Measurements from ENCODE around the gene PELI2.

The PELI2 gene

DNA sequence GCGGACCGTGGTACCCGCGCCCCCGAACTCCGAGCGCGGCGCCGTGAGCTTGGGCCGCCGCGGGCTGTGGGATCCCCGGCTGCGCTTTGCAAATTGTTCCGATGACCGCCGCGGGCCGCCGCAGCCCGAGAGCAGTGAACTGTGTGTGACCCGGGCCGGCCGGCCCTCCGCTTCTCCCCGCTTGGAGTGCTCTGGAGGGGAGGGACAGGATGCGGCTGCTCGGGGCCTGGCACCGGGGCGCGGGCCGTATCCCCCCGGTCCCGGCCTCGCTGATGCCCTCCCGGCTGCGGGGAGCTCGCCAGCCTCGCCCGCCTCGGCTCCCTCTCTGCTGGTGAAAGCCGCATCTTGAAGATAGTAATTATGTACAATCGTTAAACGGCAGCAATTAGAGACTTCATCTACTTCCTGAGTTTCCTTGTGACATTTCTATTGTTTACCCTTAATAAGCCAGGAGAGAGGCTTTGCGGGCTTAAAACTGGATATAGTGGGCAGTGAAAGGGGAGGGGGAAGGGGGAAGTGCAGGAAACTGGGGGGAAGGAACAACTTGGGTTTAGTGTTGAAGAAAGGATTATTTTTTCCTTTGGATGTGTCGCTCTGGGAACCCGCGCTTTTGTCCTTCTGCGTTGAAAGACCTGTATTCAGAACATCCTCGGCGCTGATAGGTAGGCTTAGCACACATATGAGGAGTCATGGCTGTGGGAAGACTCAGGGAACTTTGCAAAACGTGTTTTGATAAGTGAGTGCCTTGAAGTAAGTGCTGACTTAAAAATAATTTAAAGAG lies 1.2 kb downstream of the PELI2 start:
- DNase-seq = peak; percentile 36

DNA sequence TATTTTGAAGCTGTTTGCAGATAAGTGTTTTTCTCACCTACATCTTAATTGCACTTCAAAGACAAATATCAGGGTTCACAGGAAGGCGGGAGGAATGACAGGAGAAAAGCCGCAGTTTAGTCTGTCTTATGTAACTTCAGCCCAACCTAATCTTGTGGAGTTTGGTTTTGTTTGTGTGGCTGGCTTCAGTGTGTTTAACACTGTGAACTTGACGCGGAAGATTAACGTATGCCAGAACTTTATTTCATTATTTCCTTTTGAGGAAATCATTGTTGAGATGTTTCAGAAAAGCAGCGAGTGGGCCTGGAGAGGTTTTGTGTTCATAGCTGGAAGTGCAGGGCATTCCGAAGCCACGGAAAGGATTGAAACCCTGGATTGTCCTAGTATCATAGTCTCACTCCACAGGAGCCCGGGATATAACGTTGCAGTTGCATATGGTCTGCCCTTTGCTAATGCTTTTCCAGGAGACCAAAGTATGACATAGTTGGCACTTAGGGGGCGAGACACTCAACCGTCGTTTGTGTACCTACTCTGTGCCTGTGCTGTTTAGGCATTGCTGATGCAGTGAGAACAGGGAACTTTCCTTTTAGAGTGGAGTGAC lies 2.0 kb downstream of the PELI2 start:
- peak; percentile 28 for DNase-seq

DNA sequence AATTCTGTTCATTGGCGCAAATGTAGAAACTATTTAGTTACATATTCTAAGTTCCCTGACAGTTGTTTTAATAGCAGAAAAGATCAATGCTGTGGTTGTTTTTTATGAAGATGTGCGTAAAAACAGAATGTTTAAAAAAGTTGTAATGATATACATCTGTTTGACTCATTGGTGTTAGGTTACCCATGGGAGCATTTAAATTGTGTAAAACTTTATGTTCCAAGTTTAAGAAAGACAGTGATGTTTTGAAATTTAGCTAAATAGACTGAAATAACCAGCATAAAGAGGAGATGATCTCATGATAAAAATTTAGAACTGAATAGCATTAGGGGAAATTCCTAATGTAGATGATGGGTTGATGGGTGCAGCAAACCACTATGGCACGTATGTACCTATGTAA lies 3.6 kb downstream of the PELI2 start:
- DNase-seq = no peak

DNA sequence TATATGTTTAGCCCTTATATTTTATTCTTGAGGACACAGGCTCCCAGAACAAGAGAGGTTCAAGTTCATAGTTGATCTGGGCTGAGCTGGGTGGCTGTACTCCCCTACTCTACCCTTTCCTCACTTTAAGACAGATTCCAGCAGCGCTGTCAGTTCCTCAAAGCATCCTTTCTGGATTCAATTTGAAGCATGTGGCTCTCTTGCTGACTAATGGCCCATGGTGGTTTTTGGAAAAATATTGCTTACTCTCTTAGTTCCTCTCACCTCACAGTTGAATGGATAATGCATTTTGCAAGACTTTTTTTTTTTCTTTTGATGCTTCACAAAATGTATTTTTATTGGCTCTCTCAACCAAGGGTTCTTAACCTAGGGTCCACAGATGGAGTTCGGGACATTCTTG lies 4.1 kb downstream of the PELI2 start:
- no peak for DNase-seq

DNA sequence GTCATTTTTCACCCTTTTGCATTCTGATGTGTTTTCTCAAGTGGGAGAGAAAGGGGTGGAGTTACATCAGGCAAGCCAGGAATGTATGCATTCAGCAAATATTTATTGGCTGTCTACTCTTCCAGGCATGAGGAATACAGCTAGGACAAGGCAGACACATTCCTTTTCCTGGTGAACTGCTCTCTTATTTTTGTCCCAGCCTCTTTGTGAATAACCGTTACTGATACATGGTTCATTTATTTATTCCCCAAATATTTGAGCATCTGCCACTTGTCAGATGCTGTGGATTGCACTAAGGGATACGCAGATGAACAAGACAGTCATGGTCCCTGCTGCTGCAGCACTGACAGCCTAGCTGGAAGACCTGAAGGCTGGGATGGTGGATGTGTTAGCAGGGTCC lies 6.1 kb downstream of the PELI2 start:
- DNase-seq = no peak

DNA sequence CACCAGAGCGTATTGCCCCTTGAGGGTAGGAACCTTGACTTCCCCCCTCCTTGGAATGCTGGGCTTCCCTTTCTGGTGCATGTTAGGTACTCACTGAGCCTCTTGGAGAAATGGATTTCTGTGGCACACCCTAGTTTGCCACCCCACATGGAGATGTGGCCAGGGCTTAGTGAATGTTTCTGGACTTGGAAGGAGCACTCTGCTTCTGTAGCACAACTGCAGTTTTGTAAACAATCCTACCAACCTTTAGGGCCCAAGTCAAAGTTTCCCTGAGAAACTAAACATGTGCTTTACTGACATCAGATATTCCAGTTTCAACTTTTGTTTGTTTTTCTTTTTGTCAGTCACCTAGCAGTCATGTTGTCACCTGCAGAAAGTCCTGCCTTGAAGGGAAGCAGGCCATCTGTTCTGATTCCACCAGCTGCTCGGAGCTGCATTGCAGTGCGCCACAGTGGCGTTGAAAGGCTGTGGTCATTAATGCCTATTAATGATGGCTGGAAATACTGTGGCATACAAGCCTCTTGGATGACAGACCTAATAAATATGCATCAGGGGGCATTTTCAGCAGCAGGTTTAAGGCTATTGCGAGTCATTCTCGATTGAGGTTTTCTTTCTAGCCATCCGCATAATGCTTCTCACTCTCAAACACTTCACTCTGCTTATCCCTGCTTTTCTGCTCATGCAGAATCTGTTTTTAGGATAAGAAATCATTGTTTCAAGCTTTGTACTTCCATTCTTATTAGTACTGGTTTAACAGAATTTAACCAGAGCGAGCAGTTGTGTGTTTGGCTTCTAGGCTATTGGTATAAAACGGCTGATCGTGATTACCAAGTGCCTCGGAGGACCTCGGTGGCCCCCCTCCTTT lies 7.8 kb downstream of the PELI2 start:
- DNase-seq = no peak

- DNase-seq = no peak
Measured at GRCh38 chr14:56126637-56126913, 8.4 kb downstream of the PELI2 start.

GRCh38 chr14:56127156-56127555 lies 8.9 kb downstream of the PELI2 start:
- DNase-seq = no peak

DNA sequence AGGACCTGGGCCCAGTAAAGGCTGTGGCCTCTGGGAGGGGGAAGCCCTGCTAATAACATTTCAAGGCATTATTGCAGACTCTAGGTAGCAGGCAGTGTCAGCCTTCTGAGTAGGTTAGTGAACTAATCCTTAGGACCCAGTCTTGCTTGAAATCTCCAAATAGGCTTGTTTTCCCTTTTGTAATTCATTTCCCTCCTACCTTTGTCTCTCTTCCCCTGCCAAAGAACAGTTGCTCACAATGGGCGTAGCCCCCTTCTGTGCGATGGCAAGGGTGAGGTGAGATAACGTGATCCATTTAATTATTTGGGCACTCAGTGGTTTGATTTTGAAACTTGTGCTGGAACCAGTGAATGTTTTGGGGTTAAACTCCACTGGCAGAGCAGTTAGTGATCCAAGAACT lies 10.9 kb downstream of the PELI2 start:
- DNase-seq = no peak

DNA sequence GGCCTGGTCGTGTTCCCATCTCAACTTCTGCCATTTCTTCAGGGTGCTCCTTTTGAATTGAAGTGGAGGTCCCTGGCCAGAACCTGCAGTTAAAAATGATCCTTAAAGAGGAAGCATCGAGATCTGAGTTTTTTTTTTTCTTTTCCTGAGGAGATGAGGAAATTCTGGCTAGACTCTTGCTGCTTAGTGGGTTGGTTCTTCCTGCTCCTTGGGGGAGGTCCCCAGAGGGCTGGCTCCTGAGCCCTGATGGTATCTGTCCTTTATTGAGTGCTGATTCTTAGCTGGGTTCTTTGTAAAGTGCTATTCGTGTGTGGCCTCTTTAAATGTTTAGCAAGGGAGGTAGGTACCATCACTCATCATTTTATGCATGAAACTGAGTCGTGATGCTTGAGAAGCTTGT lies 11.7 kb downstream of the PELI2 start:
- no peak for DNase-seq

GRCh38 chr14:56131004-56131864 lies 13.0 kb downstream of the PELI2 start:
- DNase-seq = no peak

DNA sequence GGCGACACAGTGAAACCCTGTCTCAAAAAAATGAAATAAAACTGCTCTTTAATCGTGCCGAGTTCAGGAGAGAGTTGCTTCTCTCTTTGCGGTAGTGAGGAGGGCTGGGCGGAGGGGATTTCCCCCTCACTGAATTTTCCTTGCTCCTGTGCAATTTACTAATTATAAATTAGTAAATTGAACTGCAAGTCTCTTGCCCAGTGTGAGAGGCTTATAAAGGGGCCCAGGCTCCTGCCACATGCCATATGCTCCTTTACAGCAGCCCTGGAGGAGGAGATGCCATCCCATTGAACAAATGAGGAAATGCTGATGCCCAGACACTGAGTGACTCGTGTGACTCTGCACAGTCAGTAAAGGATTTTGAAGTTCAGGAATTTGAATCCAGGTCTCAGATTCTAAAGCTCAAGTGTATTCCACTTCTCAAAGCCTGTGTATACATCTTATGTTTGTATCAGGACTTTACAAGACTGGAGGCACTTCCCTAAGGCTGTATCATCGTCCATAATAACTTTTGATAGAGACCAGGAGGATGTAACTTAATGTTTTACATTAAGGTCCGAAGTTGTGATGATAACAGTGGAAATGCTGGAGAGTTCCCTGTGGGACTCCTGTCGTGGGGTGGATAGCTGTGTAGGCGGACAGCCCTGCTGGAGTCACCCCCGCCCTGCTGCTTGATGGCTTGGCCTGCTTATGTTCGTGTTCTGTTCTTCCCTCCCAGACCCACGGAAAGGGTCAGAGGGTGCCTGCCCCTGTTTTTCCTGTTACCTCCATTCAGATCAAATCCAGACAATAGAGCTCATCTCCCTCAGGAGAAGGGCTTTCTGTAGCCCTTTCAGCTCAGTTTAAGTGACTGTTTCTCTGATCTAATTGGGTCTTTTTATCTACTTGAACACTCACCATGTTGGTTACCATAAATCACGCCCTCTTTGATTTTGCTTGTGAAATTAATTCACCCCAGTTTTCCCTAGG lies 13.9 kb downstream of the PELI2 start:
- DNase-seq = no peak

- DNase-seq = no peak
Measured at GRCh38 chr14:56133547-56133946, 15.3 kb downstream of the PELI2 start.

- no peak for DNase-seq
Measured at GRCh38 chr14:56135001-56135400, 16.8 kb downstream of the PELI2 start.

- no peak for DNase-seq
Measured at GRCh38 chr14:56135668-56136067, 17.5 kb downstream of the PELI2 start.

DNA sequence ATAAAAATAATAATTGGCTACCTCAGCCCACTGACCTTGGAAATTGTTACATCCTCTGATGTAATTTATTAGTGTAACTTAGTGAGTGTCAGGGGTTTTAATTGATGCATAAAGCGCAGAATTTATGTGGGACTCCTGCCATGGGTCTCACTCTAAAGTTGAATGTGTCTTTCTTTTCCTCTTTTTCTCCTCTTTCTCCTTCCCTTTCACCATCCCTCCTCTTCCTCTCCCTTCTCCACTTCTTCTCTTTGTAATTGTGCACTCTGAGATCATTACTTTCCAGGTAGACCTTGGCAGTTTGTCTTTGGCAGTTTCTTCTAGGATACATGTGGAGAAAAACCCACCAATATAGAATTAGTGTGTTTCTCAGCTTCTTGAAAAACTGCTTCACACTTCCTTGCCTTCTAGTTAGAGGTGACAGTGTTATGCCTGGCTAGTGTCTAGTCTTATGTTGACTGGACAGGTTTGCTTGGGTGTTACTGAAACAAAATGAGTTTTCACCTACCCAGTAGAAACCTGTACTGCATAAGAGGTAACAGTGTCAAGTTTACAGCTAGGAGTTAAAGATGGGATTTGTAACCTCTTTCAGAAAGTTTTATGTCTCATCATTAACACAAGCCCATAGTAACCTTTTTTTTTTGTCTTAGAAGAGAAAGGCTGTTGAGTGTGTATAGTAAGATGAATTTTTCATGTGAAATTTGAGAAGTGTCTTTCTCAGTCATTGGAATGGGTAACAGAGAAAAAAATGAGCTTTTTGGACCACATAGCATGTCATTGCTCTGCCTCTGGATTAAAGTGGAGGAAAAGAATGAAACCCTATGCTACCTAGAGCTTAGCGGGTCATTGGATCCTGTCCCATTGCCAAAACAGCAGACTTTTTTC lies 18.6 kb downstream of the PELI2 start:
- DNase-seq = no peak

DNA sequence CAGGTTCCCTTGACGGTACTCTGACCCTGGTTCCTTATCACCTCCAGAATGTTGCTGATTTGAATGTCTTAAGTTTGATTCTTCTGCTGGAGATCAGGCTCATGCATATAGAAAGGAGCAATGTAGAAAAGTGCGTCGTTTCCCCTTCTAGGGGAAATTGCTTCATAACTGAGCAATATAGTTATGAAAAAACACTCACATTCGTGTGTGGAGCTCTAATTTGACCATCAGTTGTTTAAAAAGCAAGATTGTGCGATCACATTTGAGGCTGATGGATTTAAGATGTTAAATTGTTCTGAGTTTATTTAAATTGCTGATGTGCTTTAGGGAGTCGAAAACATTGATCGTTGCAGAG lies 19.2 kb downstream of the PELI2 start:
- DNase-seq = no peak

- DNase-seq = no peak
Measured at GRCh38 chr14:56137849-56138248, 19.6 kb downstream of the PELI2 start.

GRCh38 chr14:56138928-56139327 lies 20.7 kb downstream of the PELI2 start:
- DNase-seq = no peak

DNA sequence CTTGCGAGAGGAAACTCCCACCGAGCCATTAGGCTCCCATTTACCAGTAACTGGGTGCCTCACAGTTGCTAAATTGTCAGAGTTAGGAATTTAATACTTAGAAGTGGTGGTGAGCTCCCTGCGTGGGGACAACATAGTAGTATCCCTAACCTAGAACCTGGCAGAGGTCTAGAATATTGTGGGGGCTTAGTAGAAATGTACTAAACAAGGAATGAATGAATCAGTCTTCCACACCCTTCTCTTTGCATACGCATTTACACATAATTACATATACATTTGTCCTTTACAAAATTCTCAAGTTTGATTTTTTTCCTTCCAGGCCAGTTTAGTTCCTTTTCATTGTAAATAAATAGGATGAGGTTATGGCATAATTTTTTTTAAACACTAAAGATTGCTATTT lies 24.1 kb downstream of the PELI2 start:
- DNase-seq = no peak

- DNase-seq = no peak
Measured at GRCh38 chr14:56143025-56143424, 24.8 kb downstream of the PELI2 start.
